Mesendoderm (in vitro differentiated cells): ENCODE results near the gene PPP3R2.

Experiments
- DNase-seq: peaks from one replicate; pipeline ENCODE4 v3.0.0; 2013
- H2AK5ac ChIP-seq: 2 replicates; pipeline ENCODE4 v1.6.1; 2013; ENCODE audit warnings: low read length, inconsistent platforms
- H2BK120ac ChIP-seq: 2 replicates; pipeline ENCODE4 v1.6.1; 2013; ENCODE audit warnings: low read depth, mild to moderate bottlenecking, low read length, moderate library complexity, mixed read lengths
- H2BK15ac ChIP-seq: replicated peaks from 2 replicates; pipeline ENCODE4 v1.6.1; 2013; ENCODE audit warnings: low read depth, mild to moderate bottlenecking, moderate library complexity
- H2BK5ac ChIP-seq: 2 replicates; pipeline ENCODE4 v1.6.1; 2013; ENCODE audit warnings: low read length, inconsistent platforms
- H3K18ac ChIP-seq: 2 replicates; pipeline ENCODE4 v1.6.1; 2013; ENCODE audit warnings: mild to moderate bottlenecking, low read length, mixed read lengths
- H3K23ac ChIP-seq: one replicate; pipeline ENCODE4 v1.6.1; 2013; ENCODE audit warnings: low read length
- H3K27ac ChIP-seq: 2 replicates; pipeline ENCODE4 v1.5.1; 2013; ENCODE audit warnings: low read depth, mild to moderate bottlenecking, inconsistent platforms, low read length, moderate library complexity
- H3K27me3 ChIP-seq: 2 replicates; pipeline ENCODE4 v1.6.1; 2013; ENCODE audit warnings: low read length, control low read depth, mild to moderate bottlenecking, inconsistent platforms; ENCODE audit not compliant: insufficient read depth, poor library complexity
- H3K36me3 ChIP-seq: 2 replicates; pipeline ENCODE4 v1.6.1; 2013; ENCODE audit warnings: low read length, inconsistent platforms; ENCODE audit not compliant: control insufficient read depth, insufficient read depth
- H3K4ac ChIP-seq: one replicate; pipeline ENCODE4 v1.6.1; 2013; ENCODE audit warnings: low read depth, mild to moderate bottlenecking, low read length, moderate library complexity
- H3K4me1 ChIP-seq: 2 replicates; pipeline ENCODE4 v1.6.1; 2013; ENCODE audit warnings: low read depth, low read length, inconsistent platforms; ENCODE audit not compliant: control insufficient read depth
- H3K4me2 ChIP-seq: 2 replicates; pipeline ENCODE4 v1.6.1; 2013; ENCODE audit warnings: low read length
- H3K4me3 ChIP-seq: 2 replicates; pipeline ENCODE4 v1.5.1; 2013; ENCODE audit warnings: mild to moderate bottlenecking, low read length
- H3K56ac ChIP-seq: one replicate; pipeline ENCODE4 v1.6.1; 2013; ENCODE audit warnings: low read length
- H3K79me1 ChIP-seq: 2 replicates; pipeline ENCODE4 v1.6.1; 2013; ENCODE audit warnings: low read length, inconsistent platforms
- H3K79me2 ChIP-seq: 2 replicates; pipeline ENCODE4 v1.6.1; 2013; ENCODE audit warnings: mild to moderate bottlenecking, low read length; ENCODE audit not compliant: control insufficient read depth, insufficient read depth
- H3K9ac ChIP-seq: 2 replicates; pipeline ENCODE4 v1.6.1; 2013; ENCODE audit warnings: low read length, inconsistent platforms
- H4K5ac ChIP-seq: one replicate; pipeline ENCODE4 v1.6.1; 2013; ENCODE audit warnings: low read length
- H4K8ac ChIP-seq: one replicate; pipeline ENCODE4 v1.6.1; 2013; ENCODE audit warnings: low read depth, mild to moderate bottlenecking, control low read depth, low read length, moderate library complexity
- WGBS: extraction: QIAGEN DNeasy Blood & Tissue Kit; methylation state at CpG from one replicate; pipeline ENCODE4 v1.1.7; 2013; ENCODE audit warnings: low lambda C conversion rate, missing lambda C conversion rate; ENCODE audit not compliant: insufficient coverage; ENCODE audit errors: extremely low coverage; 5-methylcytosine and 5-hydroxymethylcytosine counted together

PPP3R2 gene

DNA sequence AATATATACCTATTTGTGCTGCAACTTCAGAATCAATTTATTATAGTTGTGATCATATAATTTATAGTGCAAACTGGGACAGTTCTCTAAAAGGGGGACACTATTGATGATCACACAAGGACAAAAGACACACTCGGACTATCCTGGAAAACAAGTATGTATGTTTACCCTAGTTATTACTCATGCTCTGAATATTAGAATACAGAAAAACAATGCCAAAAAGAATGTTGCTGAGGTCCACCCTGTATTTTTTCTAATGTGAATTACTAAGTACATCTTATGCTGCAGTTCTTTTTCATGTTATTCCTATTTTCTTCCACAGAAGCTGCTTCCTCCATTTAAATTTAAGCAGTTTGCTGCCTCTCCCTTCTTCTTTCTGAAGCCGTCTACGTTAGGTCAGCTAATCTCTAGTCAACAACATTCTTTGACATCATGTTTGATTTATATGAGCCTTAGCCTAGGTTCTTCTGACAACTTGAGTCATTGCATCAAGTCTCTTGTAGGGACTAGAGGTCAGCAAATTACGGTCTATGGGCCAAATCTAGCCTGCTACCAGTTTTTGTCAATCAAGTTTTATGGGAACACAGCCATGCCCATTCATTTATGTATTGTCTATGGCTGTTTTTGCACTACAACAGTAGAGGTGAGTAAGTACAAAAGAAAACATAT lies 40.1 kb upstream of the PPP3R2 start:
- no peak overlapping the region for H2AK5ac ChIP-seq
- no peak overlapping the region for H3K18ac ChIP-seq
- no peak overlapping the region for H3K23ac ChIP-seq
- H2BK120ac ChIP-seq: no peak overlapping the region
- no CpG with 5 or more reads among the region's 4 CpGs for WGBS
- no peak overlapping the region for H3K4me2 ChIP-seq
- no peaks in the 10 kb centered on the region for H3K79me2 ChIP-seq
- no peaks in the 10 kb centered on the region for H3K79me1 ChIP-seq
- no peak overlapping the region for H2BK15ac ChIP-seq
- H3K4me1 ChIP-seq: no peaks in the 10 kb centered on the region
- H3K27me3 ChIP-seq: no peaks in the 10 kb centered on the region
- H4K5ac ChIP-seq: no peak overlapping the region
- H3K56ac ChIP-seq: no peak overlapping the region
- H3K4me3 ChIP-seq: no peak overlapping the region
- no peak overlapping the region for H3K4ac ChIP-seq
- H2BK5ac ChIP-seq: no peak overlapping the region
- no peak overlapping the region for H3K9ac ChIP-seq
- no peaks in the 10 kb centered on the region for H3K36me3 ChIP-seq
- no peak overlapping the region for H4K8ac ChIP-seq
- no peak overlapping the region for H3K27ac ChIP-seq
- no peak for DNase-seq

GRCh38 chr9:101632611-101633010 lies 37.8 kb upstream of the PPP3R2 start:
- H2AK5ac ChIP-seq: no peak overlapping the region
- no CpG with 5 or more reads among the region's 1 CpG for WGBS
- no peak overlapping the region for H3K27ac ChIP-seq
- no peak overlapping the region for H2BK15ac ChIP-seq
- DNase-seq: no peak
- no peak overlapping the region for H3K18ac ChIP-seq
- no peak overlapping the region for H3K4me3 ChIP-seq
- H4K5ac ChIP-seq: no peak overlapping the region
- no peak overlapping the region for H4K8ac ChIP-seq
- H3K4ac ChIP-seq: no peak overlapping the region
- no peaks in the 10 kb centered on the region for H3K79me2 ChIP-seq
- no peaks in the 10 kb centered on the region for H3K79me1 ChIP-seq
- H3K27me3 ChIP-seq: no peaks in the 10 kb centered on the region
- no peak overlapping the region for H3K23ac ChIP-seq
- H3K4me2 ChIP-seq: no peak overlapping the region
- no peak overlapping the region for H2BK5ac ChIP-seq
- H3K36me3 ChIP-seq: no peaks in the 10 kb centered on the region
- no peak overlapping the region for H2BK120ac ChIP-seq
- H3K4me1 ChIP-seq: no peaks in the 10 kb centered on the region
- H3K56ac ChIP-seq: no peak overlapping the region
- no peak overlapping the region for H3K9ac ChIP-seq

DNA sequence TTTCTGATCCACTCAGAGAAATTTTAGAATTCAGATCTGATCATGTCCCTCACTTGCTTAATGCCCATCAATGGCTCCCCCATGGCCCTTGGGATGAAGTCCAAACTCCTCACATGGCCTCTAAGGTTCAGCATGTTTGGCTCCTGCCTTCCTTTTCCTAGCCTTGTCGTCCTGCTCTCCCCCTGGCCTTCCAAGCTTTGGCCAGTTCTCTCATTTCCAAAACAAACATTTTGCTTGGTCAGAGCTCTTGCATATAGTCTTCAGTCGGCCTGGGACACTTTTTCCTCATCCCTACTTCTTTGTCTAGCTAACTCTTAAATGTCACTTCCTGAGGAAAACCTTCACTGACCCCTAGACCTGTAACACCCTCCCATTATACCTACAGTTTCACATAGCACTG lies 37.1 kb upstream of the PPP3R2 start:
- Histone ChIP-seq H3K4ac (no peak overlapping the region), H3K4me2 (no peak overlapping the region), H2AK5ac (no peak overlapping the region), H3K23ac (no peak overlapping the region), H3K56ac (no peak overlapping the region), H3K79me2 (no peaks in the 10 kb centered on the region), H3K27ac (no peak overlapping the region), H3K4me3 (no peak overlapping the region), H2BK15ac (no peak overlapping the region), H4K8ac (no peak overlapping the region), H3K4me1 (no peaks in the 10 kb centered on the region), H3K79me1 (no peaks in the 10 kb centered on the region), H2BK120ac (no peak overlapping the region), H3K18ac (no peak overlapping the region), H2BK5ac (no peak overlapping the region), H4K5ac (no peak overlapping the region), H3K27me3 (no peaks in the 10 kb centered on the region), H3K36me3 (no peaks in the 10 kb centered on the region), H3K9ac (no peak overlapping the region)
- DNase-seq: no peak
- WGBS: no CpG with 5 or more reads among the region's 2 CpGs

DNA sequence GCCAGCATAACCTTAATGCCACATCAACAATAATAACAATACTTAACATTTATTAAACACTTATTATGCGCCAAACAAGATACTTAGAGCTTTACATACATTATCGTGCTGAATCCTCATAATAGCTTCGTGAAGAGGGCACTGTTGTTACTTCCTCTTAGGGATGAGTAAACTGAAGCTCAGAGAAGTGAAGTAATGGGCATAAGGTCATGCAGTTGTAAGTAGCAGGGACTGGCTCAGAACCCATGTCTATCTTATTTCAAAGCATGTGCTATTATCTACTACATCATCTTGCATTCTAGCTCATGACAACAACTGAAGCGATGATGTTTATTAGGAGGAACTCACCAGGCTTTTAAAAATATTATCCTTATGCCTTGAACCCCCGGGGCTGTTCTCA lies 34.9 kb upstream of the PPP3R2 start:
- Histone ChIP-seq H3K4ac (no peak overlapping the region), H4K5ac (no peak overlapping the region), H3K36me3 (no peaks in the 10 kb centered on the region), H3K4me2 (no peak overlapping the region), H3K4me3 (no peak overlapping the region), H3K79me1 (no peaks in the 10 kb centered on the region), H3K4me1 (no peaks in the 10 kb centered on the region), H3K23ac (no peak overlapping the region), H4K8ac (no peak overlapping the region), H3K27me3 (no peaks in the 10 kb centered on the region), H3K79me2 (no peaks in the 10 kb centered on the region), H3K27ac (no peak overlapping the region), H3K9ac (no peak overlapping the region), H2AK5ac (no peak overlapping the region), H3K18ac (no peak overlapping the region), H2BK120ac (no peak overlapping the region), H3K56ac (no peak overlapping the region), H2BK5ac (no peak overlapping the region), H2BK15ac (no peak overlapping the region)
- no peak for DNase-seq
- WGBS: 100% methylated on average over 2 of the region's 5 CpGs

DNA sequence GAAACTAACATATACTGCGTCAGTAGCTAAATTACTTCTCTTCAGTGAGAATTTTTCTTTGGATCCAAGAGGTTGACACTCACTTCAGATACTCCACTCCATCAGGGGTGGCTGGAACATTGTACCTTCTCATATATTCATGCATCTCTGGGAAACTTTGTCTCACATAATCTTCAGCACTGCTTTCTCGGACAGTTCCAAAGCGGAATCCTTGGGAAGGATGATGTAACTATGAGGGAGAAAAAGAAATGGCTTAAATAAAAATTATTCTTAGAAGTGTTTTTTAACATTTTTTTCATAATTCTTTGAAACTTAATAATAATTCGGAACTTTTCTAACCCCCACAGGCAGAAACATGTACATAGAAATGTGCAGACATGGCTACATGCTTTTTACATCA lies 33.4 kb upstream of the PPP3R2 start:
- no peak overlapping the region for H3K4ac ChIP-seq
- no peak overlapping the region for H3K27ac ChIP-seq
- H3K4me2 ChIP-seq: no peak overlapping the region
- no peak overlapping the region for H2BK15ac ChIP-seq
- no peaks in the 10 kb centered on the region for H3K27me3 ChIP-seq
- H3K9ac ChIP-seq: no peak overlapping the region
- no peaks in the 10 kb centered on the region for H3K36me3 ChIP-seq
- H3K79me2 ChIP-seq: no peaks in the 10 kb centered on the region
- no peak overlapping the region for H2BK120ac ChIP-seq
- no peaks in the 10 kb centered on the region for H3K79me1 ChIP-seq
- H3K56ac ChIP-seq: no peak overlapping the region
- no peaks in the 10 kb centered on the region for H3K4me1 ChIP-seq
- H2BK5ac ChIP-seq: no peak overlapping the region
- H3K23ac ChIP-seq: no peak overlapping the region
- no peak overlapping the region for H4K8ac ChIP-seq
- no peak overlapping the region for H3K4me3 ChIP-seq
- no peak overlapping the region for H3K18ac ChIP-seq
- DNase-seq: peak; percentile 31
- no peak overlapping the region for H4K5ac ChIP-seq
- no CpG with 5 or more reads among the region's 4 CpGs for WGBS
- no peak overlapping the region for H2AK5ac ChIP-seq

DNA sequence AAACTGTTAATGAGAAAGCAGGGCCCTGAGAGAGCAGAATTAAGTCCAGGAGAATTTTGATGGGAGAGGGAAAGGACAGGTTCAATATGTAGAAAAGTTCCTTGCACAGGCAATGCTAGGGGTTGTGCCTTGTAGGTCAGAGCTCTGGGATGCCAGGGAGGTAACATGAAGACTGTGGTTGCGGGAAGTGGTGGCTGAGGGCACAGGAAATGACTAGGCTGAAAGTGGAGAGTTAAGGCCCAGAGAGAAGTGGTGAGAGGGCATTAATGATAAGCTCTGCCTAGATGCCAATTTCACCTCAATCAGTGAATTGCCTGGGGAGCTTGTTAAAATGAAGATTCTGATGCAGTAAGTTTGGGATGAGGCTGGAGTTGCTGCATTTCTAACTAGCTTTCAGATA lies 31.5 kb upstream of the PPP3R2 start:
- Histone ChIP-seq H2BK120ac (no peak overlapping the region), H4K8ac (no peak overlapping the region), H2AK5ac (no peak overlapping the region), H3K4ac (no peak overlapping the region), H3K36me3 (no peaks in the 10 kb centered on the region), H2BK15ac (no peak overlapping the region), H3K79me2 (no peaks in the 10 kb centered on the region), H2BK5ac (no peak overlapping the region), H3K23ac (no peak overlapping the region), H3K4me2 (no peak overlapping the region), H3K9ac (no peak overlapping the region), H3K18ac (no peak overlapping the region), H3K27me3 (no peaks in the 10 kb centered on the region), H3K4me3 (no peak overlapping the region), H3K27ac (no peak overlapping the region), H3K56ac (no peak overlapping the region), H4K5ac (no peak overlapping the region), H3K4me1 (no peaks in the 10 kb centered on the region), H3K79me1 (no peaks in the 10 kb centered on the region)
- DNase-seq: no peak
- WGBS: no CpG with 5 or more reads among the region's 1 CpG
